CD4-positive, alpha-beta T cell (primary cell): ENCODE data around the gene C2. TPM values are rescaled to one million over a fixed set of nuclear protein-coding genes. Genes with fewer than 3 reads are reported as not detected.

Source experiments
- ATAC-seq: fragments of 200-7000 bp; cut with Tn5 transposase; one replicate; pipeline ENCODE4 v1.10.0; 2022; ENCODE audit warnings: mild to moderate bottlenecking; ENCODE audit not compliant: poor library complexity
- CTCF ChIA-PET: fragments of 350-600 bp; sonication (Branson Sonifier 250); formaldehyde crosslinking; loops from one replicate; lab custom pipeline; 2021; ENCODE audit warnings: antibody characterized with exemption, inconsistent platforms; lab: Charles Lee
- POLR2A ChIA-PET: fragments of 350-600 bp; sonication (Branson Sonifier 250); formaldehyde crosslinking; loops from one replicate; lab custom pipeline; 2021; ENCODE audit warnings: antibody characterized with exemption, inconsistent platforms; lab: Charles Lee
- DNase-seq, 14 experiments: peaks; one replicate each; pipeline ENCODE4 v3.0.0-alpha.2; 2013 to 2020; ENCODE audit warnings: mixed read lengths in 2 of 14
- H3K27ac ChIP-seq, 2 donors: one replicate each; pipeline versions ENCODE4 v1.5.1 to v1.7.0; 2013; ENCODE audit warnings: low read length in 2 of 2, low read depth in 1 of 2, mild to moderate bottlenecking in 1 of 2
- H3K27me3 ChIP-seq, 2 experiments: 1 replicate in 1 of 2; 2 replicates in 1 of 2; pipeline versions ENCODE4 v1.6.1 to v1.7.0; 2013; ENCODE audit warnings: low read length in 2 of 2, control low read depth in 1 of 2, mild to moderate bottlenecking in 1 of 2, moderate library complexity in 1 of 2; ENCODE audit not compliant: insufficient read depth in 2 of 2, control insufficient read depth in 1 of 2
- H3K36me3 ChIP-seq: one replicate; pipeline ENCODE4 v1.6.1; 2013; ENCODE audit warnings: low read length, control low read depth; ENCODE audit not compliant: insufficient read depth
- H3K4me1 ChIP-seq: one replicate; pipeline ENCODE4 v1.6.1; 2013; ENCODE audit warnings: low read length, control low read depth; ENCODE audit not compliant: insufficient read depth
- H3K4me3 ChIP-seq: one replicate; pipeline ENCODE4 v1.5.1; 2013; ENCODE audit warnings: mild to moderate bottlenecking, low read length, moderate library complexity
- H3K9me3 ChIP-seq, 2 experiments: 1 replicate in 1 of 2; 2 replicates in 1 of 2; pipeline versions ENCODE4 v1.6.1 to v1.7.0; 2013; ENCODE audit warnings: low read length in 2 of 2, mild to moderate bottlenecking in 2 of 2, control low read depth in 1 of 2, moderate library complexity in 1 of 2; ENCODE audit not compliant: control insufficient read depth in 1 of 2, insufficient read depth in 1 of 2
- H3K27ac Mint-ChIP-seq: one replicate; pipeline ENCODE4 v1.8.0; 2020; ENCODE audit warnings: mixed read lengths
- H3K27me3 Mint-ChIP-seq: one replicate; pipeline ENCODE4 v1.8.0; 2021; ENCODE audit warnings: mixed read lengths
- H3K36me3 Mint-ChIP-seq: one replicate; pipeline ENCODE4 v1.8.0; 2021; ENCODE audit warnings: low read depth, mixed read lengths
- H3K4me1 Mint-ChIP-seq: one replicate; pipeline ENCODE4 v1.8.0; 2021; ENCODE audit warnings: low read depth, mixed read lengths
- H3K4me3 Mint-ChIP-seq: one replicate; pipeline ENCODE4 v1.8.0; 2020; ENCODE audit warnings: mild to moderate bottlenecking, mixed read lengths
- H3K9me3 Mint-ChIP-seq: one replicate; pipeline ENCODE4 v1.8.0; 2020; ENCODE audit warnings: mixed read lengths
- CTCF ChIP-seq: fragments of 200-600 bp; IDR thresholded peaks from one replicate; pipeline ENCODE4 v1.8.0; 2022; ENCODE audit warnings: antibody characterized with exemption, mild to moderate bottlenecking
- intact Hi-C, 2 experiments: fragments of 100-400 bp; cut with DNase I in 1 of 2; cut with micrococcal nuclease in 1 of 2; formaldehyde crosslinking; loops; one replicate each; pipeline versions ENCODE4 v1.15.1 to v1.9.0; 2023 to 2025; cut with DNase I, micrococcal nuclease
- total RNA-seq, 174 experiments: library from RNA in 2 of 174; stranded (reverse) in 2 of 174; gene quantifications; one replicate each; pipeline ENCODE4 v1.2.3 and lab custom pipeline; 2021 to 2026

Gene C2
- total RNA-seq, 2 experiments from 2014 or later = 1.4 to 2.3 TPM

- Mint-ChIP-seq H3K4me3 (no peak overlapping the region), H3K27me3 (peaks cover 5% of the 10 kb centered on the region), H3K27ac (no peak overlapping the region), H3K36me3 (no peaks in the 10 kb centered on the region), H3K9me3 (no peaks in the 10 kb centered on the region), H3K4me1 (no peaks in the 10 kb centered on the region)
- Histone ChIP-seq H3K9me3 (no peaks in the 10 kb centered on the region), H3K36me3 (no peaks in the 10 kb centered on the region), H3K27ac (no peak overlapping the region), H3K27me3 (no peaks in the 10 kb centered on the region), H3K4me1 (no peaks in the 10 kb centered on the region), H3K4me3 (no peak overlapping the region)
- POLR2A ChIA-PET = no interaction called here
- CTCF ChIA-PET = no interaction called here
- DNase-seq = no peak
- TF ChIP-seq CTCF = no peak
- ATAC-seq = no peak
- intact Hi-C loops = no loop called here
Measured at GRCh38 chr6:31933537-31933936, 6.0 kb downstream of the C2 start.

GRCh38 chr6:31935021-31935420 lies 7.5 kb downstream of the C2 start:
- intact Hi-C loops = no loop called here
- peaks cover 5% of the 10 kb centered on the region for H3K27me3 Mint-ChIP-seq
- DNase-seq (no peak), ATAC-seq (no peak)
- Histone ChIP-seq H3K4me1 (no peaks in the 10 kb centered on the region), H3K4me3 (no peak overlapping the region), H3K27ac (no peak overlapping the region), H3K9me3 (no peaks in the 10 kb centered on the region), H3K27me3 (no peaks in the 10 kb centered on the region), H3K36me3 (no peaks in the 10 kb centered on the region)
- no peaks in the 10 kb centered on the region for H3K9me3 Mint-ChIP-seq
- ChIA-PET POLR2A (no interaction called here), CTCF (no interaction called here)
- no peak overlapping the region for H3K4me3 Mint-ChIP-seq
- H3K4me1 Mint-ChIP-seq = no peaks in the 10 kb centered on the region
- no peak overlapping the region for H3K27ac Mint-ChIP-seq
- TF ChIP-seq CTCF = no peak
- no peaks in the 10 kb centered on the region for H3K36me3 Mint-ChIP-seq

GRCh38 chr6:31935823-31936222 lies 8.3 kb downstream of the C2 start:
- TF ChIP-seq CTCF = no peak
- Histone ChIP-seq H3K4me3 (no peak overlapping the region), H3K36me3 (no peaks in the 10 kb centered on the region), H3K27ac (no peak overlapping the region), H3K4me1 (no peaks in the 10 kb centered on the region), H3K9me3 (no peaks in the 10 kb centered on the region), H3K27me3 (no peaks in the 10 kb centered on the region)
- ATAC-seq = no peak
- CTCF ChIA-PET = no interaction called here
- Mint-ChIP-seq H3K4me3 (no peak overlapping the region), H3K27ac (no peak overlapping the region), H3K9me3 (no peaks in the 10 kb centered on the region), H3K36me3 (no peaks in the 10 kb centered on the region), H3K27me3 (peaks cover 10% of the 10 kb centered on the region), H3K4me1 (no peaks in the 10 kb centered on the region)
- POLR2A ChIA-PET = no interaction called here
- DNase-seq = no peak
- intact Hi-C loops = no loop called here
